ENCODE measurements around the gene ZMIZ1.

The ZMIZ1 gene

DNA sequence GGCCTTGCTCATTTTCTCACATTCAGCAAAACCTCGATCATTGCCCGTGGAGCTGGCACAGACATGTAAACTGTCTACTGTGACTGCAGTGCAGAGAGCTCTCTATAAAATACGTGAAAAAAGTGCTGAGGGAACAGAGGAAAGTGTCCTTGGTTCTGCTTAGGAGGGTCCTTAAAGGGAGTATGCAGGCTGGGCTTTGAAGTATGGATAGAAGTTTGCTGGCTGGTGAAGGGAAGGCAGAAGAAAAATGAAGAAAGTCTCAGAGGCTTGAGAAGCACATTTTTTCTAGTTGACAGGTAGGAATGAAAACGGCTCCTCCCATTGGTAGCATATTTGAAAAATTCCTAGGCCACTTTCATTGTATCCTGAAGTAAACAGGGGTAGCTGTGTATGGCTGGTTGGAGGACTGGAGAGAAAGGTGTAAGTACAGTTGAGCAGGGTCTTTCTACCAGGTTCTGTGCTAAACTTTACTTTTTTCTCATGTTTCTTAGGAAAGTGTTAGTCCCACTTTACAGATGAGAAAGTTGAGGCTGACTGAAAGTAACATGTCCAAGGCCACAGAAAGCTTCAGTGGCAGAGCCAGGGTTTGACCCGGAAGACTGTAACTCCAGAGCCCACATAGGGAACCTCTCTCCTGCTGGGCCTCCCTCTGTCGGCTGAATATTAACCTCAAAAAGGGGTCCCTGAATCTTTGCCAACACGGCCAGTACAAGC is 215.5 kb downstream of the ZMIZ1 start:
- Histone ChIP-seq H3K27me3 (ENCODE audit: insufficient read depth, low read length, poor library complexity, severe bottlenecking) (no peaks in the 10 kb centered on the region), H3K36me3 (ENCODE audit: insufficient read depth, low read length) (peaks cover 79% of the 10 kb centered on the region; the same call in 1 of the 2 replicates), H2AFZ (ENCODE audit: low read length) (no peak overlapping the region), H3K9me3 (ENCODE audit: insufficient read depth, low read depth, low read length) (no peaks in the 10 kb centered on the region), H3K9ac (ENCODE audit: low read depth, low read length, poor library complexity, severe bottlenecking) (no peak overlapping the region), H3K4me2 (ENCODE audit: low read depth, low read length, poor library complexity, severe bottlenecking) (no peak overlapping the region), H3K9me2 (replicated peaks; ENCODE audit: low read depth, low read length) (no peaks in the 10 kb centered on the region), H4K20me1 (ENCODE audit: insufficient read depth, low read length, poor library complexity, severe bottlenecking) (no peaks in the 10 kb centered on the region), H3K79me2 (ENCODE audit: insufficient read depth, low read length) (peaks cover 6% of the 10 kb centered on the region; the same call in 1 of the 2 replicates), H3K4me3 (ENCODE audit: low read length, poor library complexity, severe bottlenecking) (no peak overlapping the region), H3F3A (ENCODE audit: low read depth) (no peaks in the 10 kb centered on the region), H3K4me1 (ENCODE audit: insufficient read depth, low read length, poor library complexity, severe bottlenecking) (peaks cover 43% of the 10 kb centered on the region)
- no peak for TF ChIP-seq EZH2phosphoT487 (IDR thresholded peaks at IDR 0.05; ENCODE audit: borderline replicate concordance)
- TF ChIP-seq, protein P1, sequence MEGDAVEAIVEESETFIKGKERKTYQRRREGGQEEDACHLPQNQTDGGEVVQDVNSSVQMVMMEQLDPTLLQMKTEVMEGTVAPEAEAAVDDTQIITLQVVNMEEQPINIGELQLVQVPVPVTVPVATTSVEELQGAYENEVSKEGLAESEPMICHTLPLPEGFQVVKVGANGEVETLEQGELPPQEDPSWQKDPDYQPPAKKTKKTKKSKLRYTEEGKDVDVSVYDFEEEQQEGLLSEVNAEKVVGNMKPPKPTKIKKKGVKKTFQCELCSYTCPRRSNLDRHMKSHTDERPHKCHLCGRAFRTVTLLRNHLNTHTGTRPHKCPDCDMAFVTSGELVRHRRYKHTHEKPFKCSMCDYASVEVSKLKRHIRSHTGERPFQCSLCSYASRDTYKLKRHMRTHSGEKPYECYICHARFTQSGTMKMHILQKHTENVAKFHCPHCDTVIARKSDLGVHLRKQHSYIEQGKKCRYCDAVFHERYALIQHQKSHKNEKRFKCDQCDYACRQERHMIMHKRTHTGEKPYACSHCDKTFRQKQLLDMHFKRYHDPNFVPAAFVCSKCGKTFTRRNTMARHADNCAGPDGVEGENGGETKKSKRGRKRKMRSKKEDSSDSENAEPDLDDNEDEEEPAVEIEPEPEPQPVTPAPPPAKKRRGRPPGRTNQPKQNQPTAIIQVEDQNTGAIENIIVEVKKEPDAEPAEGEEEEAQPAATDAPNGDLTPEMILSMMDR (conservative IDR thresholded peaks at IDR 0.05; ENCODE audit: low read length): no peak

GRCh38 chr10:79285315-79286197 is 216.8 kb downstream of the ZMIZ1 start:
- Histone ChIP-seq H3K9me2 (replicated peaks; ENCODE audit: low read depth, low read length) (no peaks in the 10 kb centered on the region), H3K79me2 (ENCODE audit: insufficient read depth, low read length) (peaks cover 6% of the 10 kb centered on the region; the same call in 1 of the 2 replicates), H3K4me3 (ENCODE audit: low read length, poor library complexity, severe bottlenecking) (peak overlapping the region; percentile 19), H4K20me1 (ENCODE audit: insufficient read depth, low read length, poor library complexity, severe bottlenecking) (no peaks in the 10 kb centered on the region), H3K9me3 (ENCODE audit: insufficient read depth, low read depth, low read length) (no peaks in the 10 kb centered on the region), H3K27me3 (ENCODE audit: insufficient read depth, low read length, poor library complexity, severe bottlenecking) (no peaks in the 10 kb centered on the region), H3F3A (ENCODE audit: low read depth) (no peaks in the 10 kb centered on the region), H3K9ac (ENCODE audit: low read depth, low read length, poor library complexity, severe bottlenecking) (peak overlapping the region; percentile 64), H3K4me1 (ENCODE audit: insufficient read depth, low read length, poor library complexity, severe bottlenecking) (peaks cover 43% of the 10 kb centered on the region), H2AFZ (ENCODE audit: low read length) (no peak overlapping the region), H3K36me3 (ENCODE audit: insufficient read depth, low read length) (peaks cover 84% of the 10 kb centered on the region; the same call in 1 of the 2 replicates), H3K4me2 (ENCODE audit: low read depth, low read length, poor library complexity, severe bottlenecking) (peak overlapping the region; percentile 50)
- TF ChIP-seq EZH2phosphoT487 (IDR thresholded peaks at IDR 0.05; ENCODE audit: borderline replicate concordance): no peak
- TF ChIP-seq, protein P1 (conservative IDR thresholded peaks at IDR 0.05; ENCODE audit: low read length): no peak

DNA sequence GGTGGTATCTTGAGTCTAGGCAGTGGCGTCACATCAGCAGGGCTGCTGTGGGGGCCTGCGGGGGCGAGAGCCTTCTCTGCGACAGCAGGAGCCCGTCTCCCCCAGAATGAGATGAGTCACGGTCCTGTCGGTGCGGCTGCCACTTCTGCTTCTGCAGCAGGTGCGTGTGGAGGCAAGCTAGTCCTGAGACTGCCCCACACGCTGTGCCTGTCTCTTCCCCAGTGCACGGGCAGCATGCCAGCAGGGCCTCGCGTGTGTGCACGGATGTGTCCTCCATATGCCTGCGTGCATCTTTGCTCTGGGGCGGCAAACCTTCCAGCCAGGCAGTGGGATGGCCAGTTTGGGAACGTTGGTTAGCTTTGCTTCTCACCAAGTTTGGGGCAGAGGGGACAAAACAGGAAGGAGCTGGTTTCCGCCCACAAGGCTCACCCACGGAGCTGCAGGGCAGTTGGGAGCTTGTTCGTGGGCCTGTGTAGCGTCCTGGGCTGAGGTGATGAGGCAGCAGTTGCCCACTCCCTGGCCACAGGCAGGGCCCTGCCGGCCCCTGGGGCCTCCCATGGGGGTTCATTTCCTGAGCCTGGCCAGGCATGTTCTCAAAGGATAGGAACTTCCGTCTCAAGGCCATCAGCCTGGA is 217.7 kb downstream of the ZMIZ1 start:
- peaks cover 6% of the 10 kb centered on the region; the same call in 1 of the 2 replicates for H3K79me2 ChIP-seq (ENCODE audit: insufficient read depth, low read length)
- H4K20me1 ChIP-seq (ENCODE audit: insufficient read depth, low read length, poor library complexity, severe bottlenecking): no peaks in the 10 kb centered on the region
- no peak overlapping the region for H2AFZ ChIP-seq (ENCODE audit: low read length)
- peaks cover 85% of the 10 kb centered on the region; the same call in 1 of the 2 replicates for H3K36me3 ChIP-seq (ENCODE audit: insufficient read depth, low read length)
- H3K4me1 ChIP-seq (ENCODE audit: insufficient read depth, low read length, poor library complexity, severe bottlenecking): peaks cover 43% of the 10 kb centered on the region
- H3K4me3 ChIP-seq (ENCODE audit: low read length, poor library complexity, severe bottlenecking): peak overlapping the region; percentile 19
- no peaks in the 10 kb centered on the region for H3F3A ChIP-seq (ENCODE audit: low read depth)
- peak overlapping the region; percentile 50 for H3K4me2 ChIP-seq (ENCODE audit: low read depth, low read length, poor library complexity, severe bottlenecking)
- no peaks in the 10 kb centered on the region for H3K9me2 ChIP-seq (replicated peaks; ENCODE audit: low read depth, low read length)
- TF ChIP-seq, protein P1 (conservative IDR thresholded peaks at IDR 0.05; ENCODE audit: low read length): no peak
- no peak for TF ChIP-seq EZH2phosphoT487 (IDR thresholded peaks at IDR 0.05; ENCODE audit: borderline replicate concordance)
- no peaks in the 10 kb centered on the region for H3K27me3 ChIP-seq (ENCODE audit: insufficient read depth, low read length, poor library complexity, severe bottlenecking)
- no peaks in the 10 kb centered on the region for H3K9me3 ChIP-seq (ENCODE audit: insufficient read depth, low read depth, low read length)
- peak overlapping the region; percentile 64 for H3K9ac ChIP-seq (ENCODE audit: low read depth, low read length, poor library complexity, severe bottlenecking)

Measured in Loucy (cell line).